SK-N-MC (cell line): ENCODE measurements around the gene ZCCHC7.

Experiments used
- EZH2 ChIP-seq: fragments of 200-600 bp; sonication (generic); IDR thresholded peaks from one replicate; pipeline ENCODE4 v1.6.1; 2017; ENCODE audit warnings: antibody characterized with exemption
- FOXP2 ChIP-seq: optimal IDR thresholded peaks from 2 replicates; pipeline ENCODE3; 2011; ENCODE audit warnings: mild to moderate bottlenecking, moderate library complexity; ENCODE audit not compliant: insufficient read depth; ENCODE audit errors: extremely low read length, control extremely low read depth
- POLR2AphosphoS5 ChIP-seq: IDR thresholded peaks from 2 replicates; pipeline ENCODE4 v1.6.1; 2012; ENCODE audit warnings: mild to moderate bottlenecking, low read depth, low read length, borderline replicate concordance

DNA sequence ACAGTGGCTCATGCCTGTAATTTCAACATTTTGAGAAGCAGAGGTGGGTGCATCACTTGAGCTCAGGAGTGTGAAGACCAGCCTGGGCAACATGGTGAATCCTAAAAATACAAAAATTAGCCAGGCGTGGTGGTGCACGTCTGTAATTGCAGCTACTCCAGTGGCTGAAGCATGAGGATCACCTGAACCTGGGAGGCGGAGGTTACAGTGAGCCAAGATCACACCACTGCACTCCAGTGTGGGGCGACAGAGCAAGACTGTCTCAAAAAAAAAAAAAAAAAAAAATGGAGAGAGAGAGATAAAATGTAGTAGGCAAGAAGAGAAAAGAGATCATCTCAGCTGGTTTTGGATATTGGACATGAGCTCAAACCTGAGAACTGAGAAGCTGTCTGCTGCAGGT is 23.7 kb upstream of the ZCCHC7 start:
- TF ChIP-seq EZH2 (no peak), POLR2AphosphoS5 (no peak), FOXP2 (no peak)
